ENCODE data around the gene PLCZ1. TPM values are rescaled to one million over a fixed set of nuclear protein-coding genes. Genes with fewer than 3 reads are reported as not detected.

Gene PLCZ1
- total RNA-seq, 1 donor from 2014 or later: not detected

DNA sequence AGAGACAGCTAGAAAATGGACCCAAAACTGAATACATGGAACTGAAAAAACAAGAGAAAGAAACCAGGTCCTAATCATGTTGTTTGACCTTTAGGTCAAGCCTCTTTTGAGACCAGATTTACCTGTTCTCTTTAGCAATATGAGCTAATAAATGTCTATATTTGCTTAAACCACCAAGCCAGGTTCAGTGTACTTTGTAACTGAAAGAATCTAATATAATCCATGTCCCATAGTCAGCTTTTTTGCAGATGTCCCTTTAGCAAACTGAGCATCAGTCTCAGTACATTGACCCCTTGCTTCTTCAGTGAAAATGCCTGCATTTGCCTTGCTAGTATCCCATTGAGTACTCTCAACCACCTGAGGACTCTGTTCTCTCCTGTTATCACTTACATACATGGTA lies 61.7 kb downstream of the PLCZ1 start:
- Histone ChIP-seq H3K9me3 (ENCODE audit: insufficient read depth, low read depth, low read length) (no peaks in the 10 kb centered on the region), H3K4me3 (ENCODE audit: insufficient read depth, low read depth, low read length) (no peak overlapping the region), H3K27me3 (ENCODE audit: insufficient read depth, low read length) (no peaks in the 10 kb centered on the region), H3K27ac (ENCODE audit: low read depth, low read length) (no peak overlapping the region), H3K36me3 (ENCODE audit: insufficient read depth, low read length) (no peaks in the 10 kb centered on the region), H2AFZ (ENCODE audit: low read depth, low read length) (no peak overlapping the region), H3K79me2 (ENCODE audit: insufficient read depth, low read length) (no peaks in the 10 kb centered on the region), H4K20me1 (ENCODE audit: insufficient read depth, low read length) (no peaks in the 10 kb centered on the region), H3K4me1 (ENCODE audit: insufficient read depth, low read length) (no peaks in the 10 kb centered on the region), H3K9ac (ENCODE audit: low read length) (no peak overlapping the region), H3K4me2 (ENCODE audit: low read length) (no peak overlapping the region)
- FAIRE-seq (no peak), DNase-seq (ENCODE audit: low read depth) (no peak)
- no peak overlapping the region for H3K27ac Mint-ChIP-seq (ENCODE audit: unreplicated experiment)
- no peaks in the 10 kb centered on the region for H3K9me3 Mint-ChIP-seq (ENCODE audit: unreplicated experiment)
- no peak overlapping the region for H3K4me3 Mint-ChIP-seq (ENCODE audit: unreplicated experiment)
- no peaks in the 10 kb centered on the region for H3K36me3 Mint-ChIP-seq (ENCODE audit: low read depth, unreplicated experiment)
- H3K4me1 Mint-ChIP-seq (ENCODE audit: low read depth, unreplicated experiment): no peaks in the 10 kb centered on the region
- H3K27me3 Mint-ChIP-seq (ENCODE audit: low read depth, unreplicated experiment): no peaks in the 10 kb centered on the region
- TF ChIP-seq, protein P1, sequence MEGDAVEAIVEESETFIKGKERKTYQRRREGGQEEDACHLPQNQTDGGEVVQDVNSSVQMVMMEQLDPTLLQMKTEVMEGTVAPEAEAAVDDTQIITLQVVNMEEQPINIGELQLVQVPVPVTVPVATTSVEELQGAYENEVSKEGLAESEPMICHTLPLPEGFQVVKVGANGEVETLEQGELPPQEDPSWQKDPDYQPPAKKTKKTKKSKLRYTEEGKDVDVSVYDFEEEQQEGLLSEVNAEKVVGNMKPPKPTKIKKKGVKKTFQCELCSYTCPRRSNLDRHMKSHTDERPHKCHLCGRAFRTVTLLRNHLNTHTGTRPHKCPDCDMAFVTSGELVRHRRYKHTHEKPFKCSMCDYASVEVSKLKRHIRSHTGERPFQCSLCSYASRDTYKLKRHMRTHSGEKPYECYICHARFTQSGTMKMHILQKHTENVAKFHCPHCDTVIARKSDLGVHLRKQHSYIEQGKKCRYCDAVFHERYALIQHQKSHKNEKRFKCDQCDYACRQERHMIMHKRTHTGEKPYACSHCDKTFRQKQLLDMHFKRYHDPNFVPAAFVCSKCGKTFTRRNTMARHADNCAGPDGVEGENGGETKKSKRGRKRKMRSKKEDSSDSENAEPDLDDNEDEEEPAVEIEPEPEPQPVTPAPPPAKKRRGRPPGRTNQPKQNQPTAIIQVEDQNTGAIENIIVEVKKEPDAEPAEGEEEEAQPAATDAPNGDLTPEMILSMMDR (IDR thresholded peaks at IDR 0.05; ENCODE audit: insufficient read depth, low read depth, low read length): no peak
- TF ChIP-seq EZH2 (IDR thresholded peaks at IDR 0.05; ENCODE audit: insufficient read depth, low read length): no peak

DNA sequence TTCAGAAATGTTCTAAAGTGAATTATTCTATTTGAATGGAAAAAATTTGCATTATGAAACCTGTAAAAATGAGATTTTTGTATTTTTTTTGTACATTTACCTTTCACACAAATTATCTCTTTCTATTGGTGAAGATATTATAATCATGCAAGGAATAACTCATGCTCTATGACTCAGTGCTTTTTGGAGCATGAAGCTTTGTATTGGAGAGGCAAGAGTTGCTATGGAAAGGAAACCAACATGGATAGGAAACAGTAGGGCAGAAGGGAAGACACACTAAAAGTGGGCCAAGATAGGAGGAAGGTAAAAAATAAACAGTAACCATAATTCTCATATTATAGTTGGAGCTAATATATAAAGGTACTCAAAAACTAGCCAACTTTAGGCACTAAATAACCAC lies 79.0 kb downstream of the PLCZ1 start:
- FAIRE-seq (peak; percentile 89), DNase-seq (ENCODE audit: low read depth) (no peak)
- no peaks in the 10 kb centered on the region for H3K4me1 Mint-ChIP-seq (ENCODE audit: low read depth, unreplicated experiment)

DNA sequence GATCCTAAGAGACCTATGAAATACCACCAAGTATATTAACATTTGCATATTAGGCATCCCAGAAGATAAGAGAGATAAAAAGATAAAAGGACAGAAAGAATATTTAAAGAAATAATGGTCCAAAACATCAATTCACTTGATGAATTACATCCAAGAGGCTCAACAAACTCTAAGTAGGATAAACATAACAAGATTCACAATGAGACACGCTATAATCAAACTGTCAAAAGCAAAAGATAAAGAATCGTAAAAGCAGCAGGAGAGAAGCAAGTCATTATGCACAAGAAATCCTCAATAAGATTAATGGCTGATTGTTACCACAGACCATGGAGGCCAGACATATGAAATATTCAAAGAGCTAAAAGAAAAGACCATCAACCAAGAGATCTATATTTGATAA lies 79.6 kb downstream of the PLCZ1 start:
- DNase-seq (ENCODE audit: low read depth) (no peak), FAIRE-seq (no peak)
- H3K9me3 ChIP-seq (ENCODE audit: insufficient read depth, low read depth, low read length): no peaks in the 10 kb centered on the region
- no peak overlapping the region for H2AFZ ChIP-seq (ENCODE audit: low read depth, low read length)
- H3K9ac ChIP-seq (ENCODE audit: low read length): no peak overlapping the region
- no peak overlapping the region for H3K27ac Mint-ChIP-seq (ENCODE audit: unreplicated experiment)
- H3K27me3 ChIP-seq (ENCODE audit: insufficient read depth, low read length): no peaks in the 10 kb centered on the region
- no peak overlapping the region for H3K4me2 ChIP-seq (ENCODE audit: low read length)
- no peaks in the 10 kb centered on the region for H3K36me3 Mint-ChIP-seq (ENCODE audit: low read depth, unreplicated experiment)
- H3K27ac ChIP-seq (ENCODE audit: low read depth, low read length): no peak overlapping the region
- H3K79me2 ChIP-seq (ENCODE audit: insufficient read depth, low read length): no peaks in the 10 kb centered on the region
- no peak overlapping the region for H3K4me3 Mint-ChIP-seq (ENCODE audit: unreplicated experiment)
- H3K27me3 Mint-ChIP-seq (ENCODE audit: low read depth, unreplicated experiment): no peaks in the 10 kb centered on the region
- H3K4me1 Mint-ChIP-seq (ENCODE audit: low read depth, unreplicated experiment): no peaks in the 10 kb centered on the region
- H3K4me3 ChIP-seq (ENCODE audit: insufficient read depth, low read depth, low read length): no peak overlapping the region
- H3K4me1 ChIP-seq (ENCODE audit: insufficient read depth, low read length): no peaks in the 10 kb centered on the region
- TF ChIP-seq EZH2 (IDR thresholded peaks at IDR 0.05; ENCODE audit: insufficient read depth, low read length): no peak
- TF ChIP-seq, protein P1 (IDR thresholded peaks at IDR 0.05; ENCODE audit: insufficient read depth, low read depth, low read length): no peak
- H3K36me3 ChIP-seq (ENCODE audit: insufficient read depth, low read length): no peaks in the 10 kb centered on the region
- H3K9me3 Mint-ChIP-seq (ENCODE audit: unreplicated experiment): peaks cover 6% of the 10 kb centered on the region
- H4K20me1 ChIP-seq (ENCODE audit: insufficient read depth, low read length): no peaks in the 10 kb centered on the region

More for the DNA sequence above, 79.0 kb downstream of the PLCZ1 start:
- Histone ChIP-seq H3K9me3 (ENCODE audit: insufficient read depth, low read depth, low read length) (no peaks in the 10 kb centered on the region), H3K9ac (ENCODE audit: low read length) (no peak overlapping the region), H3K27ac (ENCODE audit: low read depth, low read length) (no peak overlapping the region), H3K4me3 (ENCODE audit: insufficient read depth, low read depth, low read length) (no peak overlapping the region), H4K20me1 (ENCODE audit: insufficient read depth, low read length) (no peaks in the 10 kb centered on the region), H3K36me3 (ENCODE audit: insufficient read depth, low read length) (no peaks in the 10 kb centered on the region), H3K79me2 (ENCODE audit: insufficient read depth, low read length) (no peaks in the 10 kb centered on the region), H3K4me1 (ENCODE audit: insufficient read depth, low read length) (no peaks in the 10 kb centered on the region), H3K27me3 (ENCODE audit: insufficient read depth, low read length) (no peaks in the 10 kb centered on the region), H3K4me2 (ENCODE audit: low read length) (no peak overlapping the region), H2AFZ (ENCODE audit: low read depth, low read length) (no peak overlapping the region)
- TF ChIP-seq, protein P1 (IDR thresholded peaks at IDR 0.05; ENCODE audit: insufficient read depth, low read depth, low read length): no peak
- TF ChIP-seq EZH2 (IDR thresholded peaks at IDR 0.05; ENCODE audit: insufficient read depth, low read length): no peak
- Mint-ChIP-seq H3K27ac (ENCODE audit: unreplicated experiment) (no peak overlapping the region), H3K9me3 (ENCODE audit: unreplicated experiment) (peaks cover 6% of the 10 kb centered on the region), H3K4me3 (ENCODE audit: unreplicated experiment) (no peak overlapping the region), H3K27me3 (ENCODE audit: low read depth, unreplicated experiment) (no peaks in the 10 kb centered on the region), H3K36me3 (ENCODE audit: low read depth, unreplicated experiment) (no peaks in the 10 kb centered on the region)
